ENCODE results near the gene HHATL.
"Not testable (repeated sequence)": the region's sequence is repeated elsewhere in the genome, so short reads cannot be mapped to it uniquely, and the experiment has no call there.

HHATL gene

GRCh38 chr3:42728056-42728455 lies 25.5 kb upstream of the HHATL start:
- POLR2A ChIA-PET = no interaction called here
- TF ChIP-seq HDGF (IDR thresholded peaks at IDR 0.05; ENCODE audit: borderline replicate concordance) (no peak), PKNOX1 (IDR thresholded peaks at IDR 0.05) (no peak), LEF1 (IDR thresholded peaks at IDR 0.05; ENCODE audit: borderline replicate concordance) (no peak), SP1 (IDR thresholded peaks at IDR 0.05) (no peak)
- CTCF ChIA-PET = no interaction called here
- DNase-seq (ENCODE audit: extremely low spot score) = no peak

- ChIA-PET POLR2A (no interaction called here), CTCF (no interaction called here)
- DNase-seq (ENCODE audit: extremely low spot score) = no peak
- no peak for TF ChIP-seq FOXM1 (IDR thresholded peaks at IDR 0.05; ENCODE audit: borderline replicate concordance)
- TF ChIP-seq LEF1 (IDR thresholded peaks at IDR 0.05; ENCODE audit: borderline replicate concordance) = no peak
- no peak for TF ChIP-seq CTBP1 (IDR thresholded peaks at IDR 0.05; ENCODE audit: borderline replicate concordance)
- no peak for TF ChIP-seq ELF4 (IDR thresholded peaks at IDR 0.05)
- TF ChIP-seq L3MBTL2 (conservative IDR thresholded peaks at IDR 0.05) = no peak
- TF ChIP-seq ZNF384 (IDR thresholded peaks at IDR 0.05) = no peak
- no peak for TF ChIP-seq TARDBP (IDR thresholded peaks at IDR 0.05)
- no peak for TF ChIP-seq SUZ12 (IDR thresholded peaks at IDR 0.05)
Observed at GRCh38 chr3:42725454-42725853, 22.9 kb upstream of the HHATL start.

GRCh38 chr3:42723219-42723618 lies 20.6 kb upstream of the HHATL start:
- DNase-seq (ENCODE audit: extremely low spot score) = no peak
- TF ChIP-seq PKNOX1 (IDR thresholded peaks at IDR 0.05) (no peak), ZNF384 (IDR thresholded peaks at IDR 0.05) (no peak), ELF4 (IDR thresholded peaks at IDR 0.05) (no peak), ARNT (IDR thresholded peaks at IDR 0.05) (no peak), FOXM1 (IDR thresholded peaks at IDR 0.05; ENCODE audit: borderline replicate concordance) (no peak), FOXK2 (IDR thresholded peaks at IDR 0.05) (no peak), CTBP1 (IDR thresholded peaks at IDR 0.05; ENCODE audit: borderline replicate concordance) (no peak), BHLHE40 (IDR thresholded peaks at IDR 0.05; ENCODE audit: borderline replicate concordance) (no peak), L3MBTL2 (conservative IDR thresholded peaks at IDR 0.05) (no peak), TARDBP (IDR thresholded peaks at IDR 0.05) (no peak), SUZ12 (IDR thresholded peaks at IDR 0.05) (no peak), NFRKB (IDR thresholded peaks at IDR 0.05) (no peak), LEF1 (IDR thresholded peaks at IDR 0.05; ENCODE audit: borderline replicate concordance) (no peak)
- POLR2A ChIA-PET = no interaction called here
- CTCF ChIA-PET = interaction anchor here (0.5 to 0.6 kb wide), 2 partner anchors 32 to 78 kb away, joined by 3 to 11 read pairs; no protein-coding TSS in a partner anchor

- POLR2A ChIA-PET; CTCF ChIA-PET; DNase-seq (ENCODE audit: extremely low spot score): not testable (repeated sequence)
Observed at GRCh38 chr3:42722442-42722841, 19.8 kb upstream of the HHATL start.

- ChIA-PET POLR2A (no interaction called here), CTCF (no interaction called here)
- DNase-seq (ENCODE audit: extremely low spot score) = no peak
- no peak for TF ChIP-seq SUZ12 (IDR thresholded peaks at IDR 0.05)
- no peak for TF ChIP-seq FOXK2 (IDR thresholded peaks at IDR 0.05)
- no peak for TF ChIP-seq CTBP1 (IDR thresholded peaks at IDR 0.05; ENCODE audit: borderline replicate concordance)
Observed at GRCh38 chr3:42721690-42722089, 19.1 kb upstream of the HHATL start.

GRCh38 chr3:42720126-42720525 lies 17.5 kb upstream of the HHATL start:
- CTCF ChIA-PET = interaction anchor here (0.8 kb wide), 1 partner anchor 13 kb away, joined by 3 read pairs; no protein-coding TSS in a partner anchor
- POLR2A ChIA-PET = no interaction called here
- DNase-seq (ENCODE audit: extremely low spot score) = no peak
- no peak for TF ChIP-seq FOXK2 (IDR thresholded peaks at IDR 0.05)
- TF ChIP-seq ELF4 (IDR thresholded peaks at IDR 0.05) = no peak
- no peak for TF ChIP-seq FOXA1 (IDR thresholded peaks at IDR 0.05)
- no peak for TF ChIP-seq PKNOX1 (IDR thresholded peaks at IDR 0.05)
- TF ChIP-seq CTBP1 (IDR thresholded peaks at IDR 0.05; ENCODE audit: borderline replicate concordance) = no peak
- TF ChIP-seq FOXM1 (IDR thresholded peaks at IDR 0.05; ENCODE audit: borderline replicate concordance) = no peak
- TF ChIP-seq SUZ12 (IDR thresholded peaks at IDR 0.05) = no peak
- no peak for TF ChIP-seq L3MBTL2 (conservative IDR thresholded peaks at IDR 0.05)
- TF ChIP-seq SP1 (IDR thresholded peaks at IDR 0.05) = no peak
- no peak for TF ChIP-seq BHLHE40 (IDR thresholded peaks at IDR 0.05; ENCODE audit: borderline replicate concordance)
- TF ChIP-seq LEF1 (IDR thresholded peaks at IDR 0.05; ENCODE audit: borderline replicate concordance) = no peak
- TF ChIP-seq HDGF (IDR thresholded peaks at IDR 0.05; ENCODE audit: borderline replicate concordance) = no peak
- no peak for TF ChIP-seq ZNF384 (IDR thresholded peaks at IDR 0.05)
- no peak for TF ChIP-seq NFRKB (IDR thresholded peaks at IDR 0.05)

GRCh38 chr3:42719002-42719401 lies 16.4 kb upstream of the HHATL start:
- TF ChIP-seq HDGF (IDR thresholded peaks at IDR 0.05; ENCODE audit: borderline replicate concordance) (no peak), CTBP1 (IDR thresholded peaks at IDR 0.05; ENCODE audit: borderline replicate concordance) (no peak), ELF4 (IDR thresholded peaks at IDR 0.05) (no peak), TARDBP (IDR thresholded peaks at IDR 0.05) (no peak), ZNF384 (IDR thresholded peaks at IDR 0.05) (no peak), LEF1 (IDR thresholded peaks at IDR 0.05; ENCODE audit: borderline replicate concordance) (no peak), L3MBTL2 (conservative IDR thresholded peaks at IDR 0.05) (no peak), FOXK2 (IDR thresholded peaks at IDR 0.05) (no peak), SP1 (IDR thresholded peaks at IDR 0.05) (no peak)
- ChIA-PET CTCF (no interaction called here), POLR2A (no interaction called here)
- no peak for DNase-seq (ENCODE audit: extremely low spot score)
